ENCODE results near the gene SLC25A12. TPM values are rescaled to one million over a fixed set of nuclear protein-coding genes. Genes with fewer than 3 reads are reported as not detected.

Gene SLC25A12
- total RNA-seq, 4 donors from 2014 or later = 9.6 to 18.2 (median 14.6) TPM

- Histone ChIP-seq H3K27me3 (no peaks in the 10 kb centered on the region), H3K9me3 (no peaks in the 10 kb centered on the region), H3K27ac (no peak overlapping the region), H3K4me1 (no peaks in the 10 kb centered on the region), H3K36me3 (peaks cover 0 to 15% (median 0%) of the 10 kb centered on the region in 3 donors), H3K4me3 (no peak overlapping the region)
- DNase-seq = no peak
- TF ChIP-seq CTCF (IDR thresholded peaks at IDR 0.05) (no peak), POLR2A (IDR thresholded peaks at IDR 0.05) (no peak)
These were observed 70.0 kb downstream of the SLC25A12 start for GRCh38 chr2:171824086-171824485.

- no peaks in the 10 kb centered on the region for H3K9me3 ChIP-seq
- TF ChIP-seq CTCF (IDR thresholded peaks at IDR 0.05) = no peak
- no peak for TF ChIP-seq POLR2A (IDR thresholded peaks at IDR 0.05)
- H3K4me1 ChIP-seq = no peaks in the 10 kb centered on the region
- H3K36me3 ChIP-seq = peaks cover 0 to 15% (median 0%) of the 10 kb centered on the region in 3 donors
- DNase-seq = no peak
- H3K27ac ChIP-seq = no peak overlapping the region
- H3K27me3 ChIP-seq = no peaks in the 10 kb centered on the region
- no peak overlapping the region for H3K4me3 ChIP-seq
These were observed 71.3 kb downstream of the SLC25A12 start for GRCh38 chr2:171822525-171823322.

- H3K9me3 ChIP-seq = no peaks in the 10 kb centered on the region
- no peak overlapping the region for H3K4me3 ChIP-seq
- H3K36me3 ChIP-seq = no peaks in the 10 kb centered on the region
- no peaks in the 10 kb centered on the region for H3K4me1 ChIP-seq
- TF ChIP-seq CTCF (IDR thresholded peaks at IDR 0.05) (no peak), POLR2A (IDR thresholded peaks at IDR 0.05) (no peak)
- DNase-seq = no peak
- H3K27ac ChIP-seq = no peak overlapping the region
- H3K27me3 ChIP-seq = no peaks in the 10 kb centered on the region
These were observed 74.6 kb downstream of the SLC25A12 start for GRCh38 chr2:171819453-171819852.

GRCh38 chr2:171814883-171815282 is 79.2 kb downstream of the SLC25A12 start:
- no peak overlapping the region for H3K27ac ChIP-seq
- peaks cover 0 to 9% (median 0%) of the 10 kb centered on the region in 3 donors for H3K36me3 ChIP-seq
- H3K27me3 ChIP-seq = no peaks in the 10 kb centered on the region
- H3K4me3 ChIP-seq = no peak overlapping the region
- H3K9me3 ChIP-seq = no peaks in the 10 kb centered on the region
- no peaks in the 10 kb centered on the region for H3K4me1 ChIP-seq
- no peak for TF ChIP-seq CTCF (IDR thresholded peaks at IDR 0.05)
- TF ChIP-seq POLR2A (IDR thresholded peaks at IDR 0.05) = no peak
- DNase-seq = no peak

- Histone ChIP-seq H3K36me3 (peaks cover 0 to 16% (median 0%) of the 10 kb centered on the region in 3 donors), H3K4me3 (no peak overlapping the region), H3K27ac (no peak overlapping the region), H3K4me1 (no peaks in the 10 kb centered on the region), H3K9me3 (no peaks in the 10 kb centered on the region), H3K27me3 (no peaks in the 10 kb centered on the region)
- TF ChIP-seq POLR2A (IDR thresholded peaks at IDR 0.05) (no peak), CTCF (IDR thresholded peaks at IDR 0.05) (no peak)
- DNase-seq = no peak
These were observed 79.9 kb downstream of the SLC25A12 start for GRCh38 chr2:171814174-171814573.

All from Peyer's patch (tissue), 4 donors.